ENCODE data around the gene ALKBH8.
"Not testable (repeated sequence)": the region's sequence is repeated elsewhere in the genome, so short reads cannot be mapped to it uniquely, and the experiment has no call there.

DNA sequence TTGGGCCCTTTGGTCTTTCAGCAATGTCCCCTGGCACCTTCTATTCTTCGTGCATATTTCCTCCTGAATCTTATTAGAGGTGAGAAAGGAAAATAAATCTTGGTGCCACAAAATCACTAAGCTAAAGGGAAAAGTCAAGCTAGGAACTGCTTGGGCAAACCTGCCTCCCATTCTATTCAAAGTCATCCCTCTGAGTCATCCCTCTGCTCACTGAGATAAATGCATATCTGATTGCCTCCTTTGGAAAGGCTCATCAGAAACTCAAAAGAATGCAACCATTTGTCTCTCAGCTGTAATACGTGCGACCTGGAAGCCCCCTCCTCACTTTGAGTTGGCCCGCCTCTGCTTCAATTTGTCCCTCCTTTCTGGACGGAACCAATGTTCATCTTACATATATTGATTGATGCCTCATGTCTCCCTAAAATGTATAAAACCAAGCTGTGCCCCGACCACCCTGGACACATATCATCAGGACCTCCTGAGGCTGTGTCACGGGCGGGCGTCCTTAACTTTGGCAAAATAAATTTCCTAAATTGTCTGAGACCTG lies 493 bp upstream of the ALKBH8 start:
- TF ChIP-seq, protein P1, sequence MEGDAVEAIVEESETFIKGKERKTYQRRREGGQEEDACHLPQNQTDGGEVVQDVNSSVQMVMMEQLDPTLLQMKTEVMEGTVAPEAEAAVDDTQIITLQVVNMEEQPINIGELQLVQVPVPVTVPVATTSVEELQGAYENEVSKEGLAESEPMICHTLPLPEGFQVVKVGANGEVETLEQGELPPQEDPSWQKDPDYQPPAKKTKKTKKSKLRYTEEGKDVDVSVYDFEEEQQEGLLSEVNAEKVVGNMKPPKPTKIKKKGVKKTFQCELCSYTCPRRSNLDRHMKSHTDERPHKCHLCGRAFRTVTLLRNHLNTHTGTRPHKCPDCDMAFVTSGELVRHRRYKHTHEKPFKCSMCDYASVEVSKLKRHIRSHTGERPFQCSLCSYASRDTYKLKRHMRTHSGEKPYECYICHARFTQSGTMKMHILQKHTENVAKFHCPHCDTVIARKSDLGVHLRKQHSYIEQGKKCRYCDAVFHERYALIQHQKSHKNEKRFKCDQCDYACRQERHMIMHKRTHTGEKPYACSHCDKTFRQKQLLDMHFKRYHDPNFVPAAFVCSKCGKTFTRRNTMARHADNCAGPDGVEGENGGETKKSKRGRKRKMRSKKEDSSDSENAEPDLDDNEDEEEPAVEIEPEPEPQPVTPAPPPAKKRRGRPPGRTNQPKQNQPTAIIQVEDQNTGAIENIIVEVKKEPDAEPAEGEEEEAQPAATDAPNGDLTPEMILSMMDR (IDR thresholded peaks at IDR 0.05), result not testable (repeated sequence)
- TF ChIP-seq, protein P2, sequence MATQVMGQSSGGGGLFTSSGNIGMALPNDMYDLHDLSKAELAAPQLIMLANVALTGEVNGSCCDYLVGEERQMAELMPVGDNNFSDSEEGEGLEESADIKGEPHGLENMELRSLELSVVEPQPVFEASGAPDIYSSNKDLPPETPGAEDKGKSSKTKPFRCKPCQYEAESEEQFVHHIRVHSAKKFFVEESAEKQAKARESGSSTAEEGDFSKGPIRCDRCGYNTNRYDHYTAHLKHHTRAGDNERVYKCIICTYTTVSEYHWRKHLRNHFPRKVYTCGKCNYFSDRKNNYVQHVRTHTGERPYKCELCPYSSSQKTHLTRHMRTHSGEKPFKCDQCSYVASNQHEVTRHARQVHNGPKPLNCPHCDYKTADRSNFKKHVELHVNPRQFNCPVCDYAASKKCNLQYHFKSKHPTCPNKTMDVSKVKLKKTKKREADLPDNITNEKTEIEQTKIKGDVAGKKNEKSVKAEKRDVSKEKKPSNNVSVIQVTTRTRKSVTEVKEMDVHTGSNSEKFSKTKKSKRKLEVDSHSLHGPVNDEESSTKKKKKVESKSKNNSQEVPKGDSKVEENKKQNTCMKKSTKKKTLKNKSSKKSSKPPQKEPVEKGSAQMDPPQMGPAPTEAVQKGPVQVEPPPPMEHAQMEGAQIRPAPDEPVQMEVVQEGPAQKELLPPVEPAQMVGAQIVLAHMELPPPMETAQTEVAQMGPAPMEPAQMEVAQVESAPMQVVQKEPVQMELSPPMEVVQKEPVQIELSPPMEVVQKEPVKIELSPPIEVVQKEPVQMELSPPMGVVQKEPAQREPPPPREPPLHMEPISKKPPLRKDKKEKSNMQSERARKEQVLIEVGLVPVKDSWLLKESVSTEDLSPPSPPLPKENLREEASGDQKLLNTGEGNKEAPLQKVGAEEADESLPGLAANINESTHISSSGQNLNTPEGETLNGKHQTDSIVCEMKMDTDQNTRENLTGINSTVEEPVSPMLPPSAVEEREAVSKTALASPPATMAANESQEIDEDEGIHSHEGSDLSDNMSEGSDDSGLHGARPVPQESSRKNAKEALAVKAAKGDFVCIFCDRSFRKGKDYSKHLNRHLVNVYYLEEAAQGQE (IDR thresholded peaks at IDR 0.05; ENCODE audit: insufficient read depth in 1 of 2, low read depth in 2 of 2, low read length in 1 of 2), result not testable (repeated sequence)
- not testable (repeated sequence) for TF ChIP-seq POLR2AphosphoS5 (IDR thresholded peaks at IDR 0.05; ENCODE audit: low read depth, low read length); SIN3A (IDR thresholded peaks at IDR 0.05; ENCODE audit: borderline replicate concordance, insufficient read depth, low read depth, low read length); TCF7L2 (IDR thresholded peaks at IDR 0.05; ENCODE audit: low read depth, low read length)

Measured in Panc1 (cell line).